GM12878 (cell line): ENCODE results near the gene ZNF627. TPM values are rescaled to one million over a fixed set of nuclear protein-coding genes. Genes with fewer than 3 reads are reported as not detected.

Source experiments
- ATAC-seq: fragments of 200-7000 bp; cut with Tn5 transposase; 3 replicates; pipeline ENCODE4 v1.9.1; 2020; ENCODE audit warnings: mild to moderate bottlenecking, moderate library complexity
- BruUV-seq: library from RNA; stranded (reverse); fragments of 400-500 nt; replicated peaks from 2 replicates; lab custom pipeline; 2021; lab: Mats Ljungman, UMichigan
- CTCF ChIA-PET: fragments of 300-600 bp; sonication (Branson Sonifier 250); formaldehyde crosslinking; extraction: SDS; loops from one replicate; lab custom pipeline; 2021; ENCODE audit warnings: inconsistent platforms; lab: Yijun Ruan, JAX
- POLR2A ChIA-PET: fragments of 350-600 bp; formaldehyde crosslinking; extraction: SDS; loops from one replicate; lab custom pipeline; 2021; ENCODE audit warnings: inconsistent platforms; lab: Charles Lee
- RAD21 ChIA-PET: fragments of 300-600 bp; sonication (Branson Sonifier 250); formaldehyde crosslinking; loops from one replicate; lab custom pipeline; 2023; ENCODE audit warnings: antibody characterized with exemption; ENCODE audit not compliant: unreplicated experiment; lab: Charles Lee
- SMC1A ChIA-PET: fragments of 300-600 bp; sonication (Branson Sonifier 250); formaldehyde crosslinking; loops from one replicate; lab custom pipeline; 2023; ENCODE audit not compliant: unreplicated experiment, uncharacterized antibody; lab: Charles Lee
- DNase-seq: peaks from one replicate; pipeline ENCODE4 v3.0.0-alpha.2; 2011; ENCODE audit warnings: low read depth, low spot score
- FAIRE-seq: peaks from 3 replicates; lab custom pipeline; 2011; peaks lifted over from hg19 to GRCh38; lab: Jason Lieb, UNC
- H2AFZ ChIP-seq: 2 replicates; pipeline ENCODE4 v1.6.0; 2011; ENCODE audit warnings: low read depth, low read length, control low read depth; ENCODE audit not compliant: control insufficient read depth
- H3K27ac ChIP-seq: 2 replicates; pipeline ENCODE4 v1.5.1; 2011; ENCODE audit warnings: control low read depth; ENCODE audit not compliant: control insufficient read depth, insufficient read depth
- H3K27me3 ChIP-seq, 2 experiments: replicated peaks in 1 of 2; 2 replicates each; pipeline versions ENCODE4 v1.6.0 to v1.6.1; 2011; ENCODE audit warnings: low read length in 1 of 2; ENCODE audit not compliant: control insufficient read depth in 2 of 2, insufficient read depth in 2 of 2
- H3K36me3 ChIP-seq, 2 experiments: 2 replicates each; pipeline ENCODE4 v1.5.1; 2011; ENCODE audit warnings: low read length in 1 of 2; ENCODE audit not compliant: control insufficient read depth in 2 of 2, insufficient read depth in 2 of 2
- H3K4me1 ChIP-seq: 2 replicates; pipeline ENCODE4 v1.6.1; 2011; ENCODE audit warnings: mild to moderate bottlenecking, low read length, moderate library complexity, mixed read lengths; ENCODE audit not compliant: control insufficient read depth, insufficient read depth
- H3K4me2 ChIP-seq: 2 replicates; pipeline ENCODE4 v1.6.0; 2011; ENCODE audit warnings: control low read depth; ENCODE audit not compliant: control insufficient read depth, insufficient read depth
- H3K4me3 ChIP-seq: fragments of 200-600 bp; sonication (generic); 2 replicates; pipeline ENCODE4 v1.5.1; 2016
- H3K79me2 ChIP-seq: 2 replicates; pipeline ENCODE4 v1.6.0; 2011; ENCODE audit warnings: low read length; ENCODE audit not compliant: control insufficient read depth, insufficient read depth
- H3K9ac ChIP-seq: 2 replicates; pipeline ENCODE4 v1.8.0; 2011; ENCODE audit warnings: low read length, control low read depth, mixed read lengths; ENCODE audit not compliant: control insufficient read depth, insufficient read depth
- H3K9me3 ChIP-seq: replicated peaks from 3 replicates; pipeline ENCODE4 v1.5.1; 2011; ENCODE audit warnings: mild to moderate bottlenecking, low read length; ENCODE audit not compliant: control insufficient read depth, insufficient read depth
- H4K20me1 ChIP-seq: 2 replicates; pipeline ENCODE4 v1.6.0; 2011; ENCODE audit not compliant: control insufficient read depth, insufficient read depth
- FOXK2 ChIP-seq: fragments of 450-650 bp; IDR thresholded peaks from 2 replicates; pipeline ENCODE4 v1.6.1; 2017; ENCODE audit warnings: mild to moderate bottlenecking, moderate library complexity
- RAD21 ChIP-seq: IDR thresholded peaks from 2 replicates; pipeline ENCODE4 v1.6.1; 2011; ENCODE audit warnings: mild to moderate bottlenecking, low read depth, low read length, moderate library complexity; ENCODE audit not compliant: insufficient read depth
- SMARCA5 ChIP-seq: fragments of 450-650 bp; IDR thresholded peaks from 2 replicates; pipeline ENCODE4 v1.6.1; 2017; ENCODE audit warnings: mild to moderate bottlenecking
- SMC3 ChIP-seq: IDR thresholded peaks from 2 replicates; pipeline ENCODE4 v1.6.1; 2011; ENCODE audit warnings: low read length, improper control_type of control experiment, borderline replicate concordance
- TCF3 ChIP-seq: IDR thresholded peaks from 2 replicates; pipeline ENCODE4 v1.6.1; 2012; ENCODE audit warnings: low read depth, mild to moderate bottlenecking, low read length, borderline replicate concordance; ENCODE audit not compliant: insufficient read depth
- WGBS: methylation state at CpG from one replicate; pipeline ENCODE4 v1.1.6; 2016; ENCODE audit warnings: low lambda C conversion rate; ENCODE audit not compliant: insufficient replicate concordance, insufficient coverage; ENCODE audit errors: missing lambda C conversion rate; 5-methylcytosine and 5-hydroxymethylcytosine counted together
- in situ Hi-C: fragments of 300-500 bp; cut with MboI; formaldehyde crosslinking; loops from 9 replicates; pipeline ENCODE4 v1.14.3; 2018; ENCODE audit warnings: mixed read lengths
- intact Hi-C: fragments of 100-400 bp; cut with micrococcal nuclease; formaldehyde crosslinking; loops from one replicate; pipeline ENCODE4 v1.14.2; 2022; ENCODE audit not compliant: unreplicated experiment
- polyA plus RNA-seq, 11 experiments: library from polyadenylated mRNA; depleted of rRNA in 4 of 11; unstranded in 6 of 11; stranded (reverse) in 5 of 11; fragments of >200 nt; fragmentation: Nextera tagmentation in 4 of 11; fragmentation: Illumina TruSeq in 1 of 11; extraction: Ambion mirVana in 4 of 11; extraction: Trizol in 1 of 11; gene quantifications; 1 replicate in 1 of 11; 2 replicates in 10 of 11; pipeline versions ENCODE4 v1.2.1 to v1.2.3, GENCODE V29; 2011 to 2016; ENCODE audit warnings: inconsistent platforms in 2 of 11, missing spikeins in 2 of 11, low read depth in 1 of 11
- total RNA-seq, 4 experiments: library from RNA; depleted of rRNA in 3 of 4; stranded (reverse); fragments of >200 nt in 3 of 4; fragmentation: Illumina TruSeq in 1 of 4; extraction: Trizol in 1 of 4; gene quantifications; 2 replicates each; pipeline versions ENCODE4 v1.2.1 to v1.2.3, GENCODE V29; 2013 to 2021
- TF ChIP-seq, protein P1 (sequence below), 3 experiments: IDR thresholded peaks in 2 of 3; conservative IDR thresholded peaks in 1 of 3; 2 replicates each; pipeline ENCODE4 v1.5.1; 2011; ENCODE audit warnings: low read depth in 3 of 3, low read length in 3 of 3, mild to moderate bottlenecking in 3 of 3, control low read depth in 2 of 3, moderate library complexity in 2 of 3, inconsistent platforms in 1 of 3, mixed read lengths in 1 of 3; ENCODE audit not compliant: control insufficient read depth in 2 of 3, insufficient read depth in 1 of 3; ENCODE audit errors: extremely low read depth in 1 of 3
- TF ChIP-seq, protein P2 (sequence below): fragments of 450-650 bp; IDR thresholded peaks from 2 replicates; pipeline ENCODE4 v1.6.1; 2017; ENCODE audit warnings: mild to moderate bottlenecking, moderate library complexity

Gene ZNF627
- total and polyA plus RNA-seq, 10 of the 15 experiments (the other 5 are each of a cell fraction or from before 2014, with no cell fraction given), result 5.1 to 13.7 (median 10.2) TPM

GRCh38 chr19:11658970-11659369 lies 61.7 kb downstream of the ZNF627 start (continued):
- TF ChIP-seq SMARCA5 (no peak), TCF3 (no peak)

DNA sequence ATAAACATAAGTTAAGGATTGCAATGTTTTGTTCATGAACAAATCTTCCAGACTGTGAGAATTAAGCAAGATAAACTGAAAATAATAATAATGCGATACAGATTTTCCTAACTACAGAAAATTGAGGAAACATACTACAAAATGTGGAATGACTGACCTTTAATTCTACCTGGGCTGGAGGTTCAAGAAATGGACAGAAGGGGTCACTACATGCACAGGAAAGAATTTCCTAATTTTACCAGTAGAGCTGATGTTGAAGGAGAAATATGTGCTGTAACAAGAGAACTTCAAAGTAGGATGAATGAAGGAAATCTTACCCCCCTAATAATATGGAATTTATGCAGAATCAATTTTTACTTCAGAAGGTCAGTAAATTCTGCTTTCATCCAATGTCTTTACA lies 62.3 kb downstream of the ZNF627 start:
- RAD21 ChIA-PET, result interaction anchor here (0.9 to 1.3 kb wide), 3 partner anchors 154 to 478 kb away, joined by 3 to 4 read pairs (median 3); no protein-coding TSS in a partner anchor
- ATAC-seq, result no peak
- TF ChIP-seq FOXK2 (no peak), RAD21 (peak; percentile 64), SMC3 (peak; percentile 29; the same call in 1 of the 2 replicates)
- TF ChIP-seq, protein P1, sequence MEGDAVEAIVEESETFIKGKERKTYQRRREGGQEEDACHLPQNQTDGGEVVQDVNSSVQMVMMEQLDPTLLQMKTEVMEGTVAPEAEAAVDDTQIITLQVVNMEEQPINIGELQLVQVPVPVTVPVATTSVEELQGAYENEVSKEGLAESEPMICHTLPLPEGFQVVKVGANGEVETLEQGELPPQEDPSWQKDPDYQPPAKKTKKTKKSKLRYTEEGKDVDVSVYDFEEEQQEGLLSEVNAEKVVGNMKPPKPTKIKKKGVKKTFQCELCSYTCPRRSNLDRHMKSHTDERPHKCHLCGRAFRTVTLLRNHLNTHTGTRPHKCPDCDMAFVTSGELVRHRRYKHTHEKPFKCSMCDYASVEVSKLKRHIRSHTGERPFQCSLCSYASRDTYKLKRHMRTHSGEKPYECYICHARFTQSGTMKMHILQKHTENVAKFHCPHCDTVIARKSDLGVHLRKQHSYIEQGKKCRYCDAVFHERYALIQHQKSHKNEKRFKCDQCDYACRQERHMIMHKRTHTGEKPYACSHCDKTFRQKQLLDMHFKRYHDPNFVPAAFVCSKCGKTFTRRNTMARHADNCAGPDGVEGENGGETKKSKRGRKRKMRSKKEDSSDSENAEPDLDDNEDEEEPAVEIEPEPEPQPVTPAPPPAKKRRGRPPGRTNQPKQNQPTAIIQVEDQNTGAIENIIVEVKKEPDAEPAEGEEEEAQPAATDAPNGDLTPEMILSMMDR (IDR thresholded peaks at IDR 0.05 in 2 of 3, conservative IDR thresholded peaks at IDR 0.05 in 1 of 3; ENCODE audit: control insufficient read depth in 2 of 3, extremely low read depth in 1 of 3, insufficient read depth in 1 of 3, low read depth in 3 of 3, low read length in 3 of 3), result peak; percentile 25 to 56 (median 33); a peak in 5 of 6 replicates
- TF ChIP-seq, protein P2, sequence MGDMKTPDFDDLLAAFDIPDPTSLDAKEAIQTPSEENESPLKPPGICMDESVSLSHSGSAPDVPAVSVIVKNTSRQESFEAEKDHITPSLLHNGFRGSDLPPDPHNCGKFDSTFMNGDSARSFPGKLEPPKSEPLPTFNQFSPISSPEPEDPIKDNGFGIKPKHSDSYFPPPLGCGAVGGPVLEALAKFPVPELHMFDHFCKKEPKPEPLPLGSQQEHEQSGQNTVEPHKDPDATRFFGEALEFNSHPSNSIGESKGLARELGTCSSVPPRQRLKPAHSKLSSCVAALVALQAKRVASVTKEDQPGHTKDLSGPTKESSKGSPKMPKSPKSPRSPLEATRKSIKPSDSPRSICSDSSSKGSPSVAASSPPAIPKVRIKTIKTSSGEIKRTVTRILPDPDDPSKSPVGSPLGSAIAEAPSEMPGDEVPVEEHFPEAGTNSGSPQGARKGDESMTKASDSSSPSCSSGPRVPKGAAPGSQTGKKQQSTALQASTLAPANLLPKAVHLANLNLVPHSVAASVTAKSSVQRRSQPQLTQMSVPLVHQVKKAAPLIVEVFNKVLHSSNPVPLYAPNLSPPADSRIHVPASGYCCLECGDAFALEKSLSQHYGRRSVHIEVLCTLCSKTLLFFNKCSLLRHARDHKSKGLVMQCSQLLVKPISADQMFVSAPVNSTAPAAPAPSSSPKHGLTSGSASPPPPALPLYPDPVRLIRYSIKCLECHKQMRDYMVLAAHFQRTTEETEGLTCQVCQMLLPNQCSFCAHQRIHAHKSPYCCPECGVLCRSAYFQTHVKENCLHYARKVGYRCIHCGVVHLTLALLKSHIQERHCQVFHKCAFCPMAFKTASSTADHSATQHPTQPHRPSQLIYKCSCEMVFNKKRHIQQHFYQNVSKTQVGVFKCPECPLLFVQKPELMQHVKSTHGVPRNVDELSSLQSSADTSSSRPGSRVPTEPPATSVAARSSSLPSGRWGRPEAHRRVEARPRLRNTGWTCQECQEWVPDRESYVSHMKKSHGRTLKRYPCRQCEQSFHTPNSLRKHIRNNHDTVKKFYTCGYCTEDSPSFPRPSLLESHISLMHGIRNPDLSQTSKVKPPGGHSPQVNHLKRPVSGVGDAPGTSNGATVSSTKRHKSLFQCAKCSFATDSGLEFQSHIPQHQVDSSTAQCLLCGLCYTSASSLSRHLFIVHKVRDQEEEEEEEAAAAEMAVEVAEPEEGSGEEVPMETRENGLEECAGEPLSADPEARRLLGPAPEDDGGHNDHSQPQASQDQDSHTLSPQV, result no peak
- TF ChIP-seq, all 136 proteins: peak for 3
- ChIA-PET SMC1A (interaction anchor here (0.7 to 1.9 kb wide), 4 partner anchors 77 to 481 kb away, joined by 3 to 5 read pairs (median 4); partner anchors contain the start of genes ZNF20 and ZNF441), POLR2A (no interaction called here), CTCF (interaction anchor here (0.8 to 2.4 kb wide), 6 partner anchors 29 to 481 kb away, joined by 3 to 13 read pairs (median 4); partner anchors contain the start of genes ZNF20, ZNF491 and ZNF700)
- H2AFZ ChIP-seq, result no peak overlapping the region
- no peak overlapping the region for H3K4me3 ChIP-seq
- FAIRE-seq (no peak), DNase-seq (no peak)
- intact Hi-C loops, result no loop called here
- H3K9ac ChIP-seq, result no peak overlapping the region
- H3K27ac ChIP-seq, result no peak overlapping the region
- in situ Hi-C loops, result no loop called here
- H3K27me3 ChIP-seq, result no peaks in the 10 kb centered on the region
- BruUV-seq, result no TSS peak
- peaks cover 1% of the 10 kb centered on the region; the same call in 1 of the 3 replicates for H3K9me3 ChIP-seq
- WGBS, result 37% methylated on average over 1 of the region's 1 CpG
- no peaks in the 10 kb centered on the region for H3K4me1 ChIP-seq
- H3K36me3 ChIP-seq, result no peaks in the 10 kb centered on the region
- H4K20me1 ChIP-seq, result no peaks in the 10 kb centered on the region
- H3K79me2 ChIP-seq, result no peaks in the 10 kb centered on the region
- H3K4me2 ChIP-seq, result no peak overlapping the region
